ENCODE data around the gene NUDT19.
A peak's percentile ranks its signal among the peaks of the same experiment; 100 is the strongest.

The NUDT19 gene

DNA sequence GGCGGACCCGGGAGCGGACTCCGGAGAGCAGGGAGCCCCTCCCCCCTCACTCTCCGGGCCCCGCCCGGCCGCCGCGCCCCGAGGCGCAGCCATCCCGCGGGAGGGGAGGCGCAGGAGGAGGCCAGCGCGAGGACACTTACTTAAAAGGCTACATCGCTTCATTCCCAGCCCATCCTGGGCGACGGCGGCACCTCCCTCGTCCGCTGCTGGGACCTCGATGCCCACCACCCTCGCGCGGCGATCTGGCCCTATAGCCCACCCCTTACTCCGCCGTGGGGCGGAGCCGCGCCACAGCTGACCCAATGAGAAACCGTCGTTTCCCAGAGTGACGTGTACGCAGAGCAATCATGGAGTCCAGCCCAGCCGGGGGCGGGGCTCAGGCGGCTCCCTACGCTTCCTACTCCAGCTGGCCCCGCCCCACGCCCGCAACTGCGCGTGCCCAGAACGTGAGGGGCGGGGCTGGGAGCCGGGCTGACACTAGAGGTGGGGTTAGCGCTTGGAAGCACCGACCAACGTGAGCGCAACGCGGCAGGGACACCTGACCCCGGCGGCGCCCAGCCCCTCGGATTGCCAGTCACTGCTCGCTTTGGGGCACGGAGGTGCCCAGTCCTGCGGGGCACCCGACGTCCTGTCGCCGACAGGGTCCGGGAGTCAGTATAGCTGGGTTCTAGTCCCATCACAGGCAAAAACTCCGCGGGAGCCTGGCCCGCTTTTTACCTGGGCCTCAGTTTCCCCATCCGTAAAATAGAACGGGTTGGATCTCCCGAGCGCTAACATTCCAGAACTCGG lies 16.5 kb upstream of the NUDT19 start, which contains the start of gene ANKRD27:
Gene ANKRD27, minus strand, starts transcription at position 250 of the 789 bp plus-strand sequence. CDS start 16,165 bp downstream, outside the sequence.
- no peaks in the 10 kb centered on the region for H3K4me1 ChIP-seq (ENCODE audit: control insufficient read depth, insufficient read depth, low read length, unreplicated experiment)
- peaks cover 22% of the 10 kb centered on the region for H3K27me3 ChIP-seq (ENCODE audit: insufficient read depth, low read length)
- peak within 1 kb of the TSS; percentile 90 for H2AFZ ChIP-seq (ENCODE audit: low read length, unreplicated experiment)
- H3K27ac ChIP-seq (ENCODE audit: low read depth, low read length): no peak within 1 kb of the TSS
- no peaks in the 10 kb centered on the region for H3K36me3 ChIP-seq (ENCODE audit: insufficient read depth, low read length)
- H3K4me3 ChIP-seq (ENCODE audit: low read depth, low read length): peak within 1 kb of the TSS; percentile 87
- peaks cover 20% of the 10 kb centered on the region for H3K79me2 ChIP-seq (ENCODE audit: control insufficient read depth, insufficient read depth, low read length, unreplicated experiment)

DNA sequence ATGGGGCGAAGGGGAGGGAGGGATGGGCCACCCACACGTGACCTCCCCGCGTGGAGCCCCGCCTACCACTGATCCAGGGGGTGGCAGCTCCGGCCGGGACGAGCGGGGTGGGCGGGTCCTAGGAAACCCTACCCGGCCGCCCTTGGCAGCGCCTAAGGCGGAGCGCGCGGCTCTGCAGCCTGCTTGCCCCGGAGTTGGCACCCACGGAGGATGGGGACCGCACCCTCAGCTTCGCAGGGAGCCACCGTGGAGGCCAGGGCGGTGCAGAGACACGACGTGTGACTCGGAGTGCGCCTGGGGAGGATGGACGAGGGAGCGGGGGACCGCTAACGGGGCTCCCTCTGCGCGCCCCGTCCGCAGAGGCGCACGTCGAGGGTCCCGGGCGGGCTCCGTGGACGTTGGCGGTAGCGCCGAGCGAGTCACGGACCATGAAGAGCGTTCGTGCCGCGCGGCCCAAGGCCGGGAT lies 15.9 kb upstream of the NUDT19 start, which contains the start of gene RGS9BP:
Gene RGS9BP, plus strand, starts transcription at position 129 of the 466 bp plus-strand sequence. CDS start 416 bp downstream, outside the sequence.
- peaks cover 20% of the 10 kb centered on the region for H3K79me2 ChIP-seq (ENCODE audit: control insufficient read depth, insufficient read depth, low read length, unreplicated experiment)
- H3K4me1 ChIP-seq (ENCODE audit: control insufficient read depth, insufficient read depth, low read length, unreplicated experiment): no peaks in the 10 kb centered on the region
- H3K36me3 ChIP-seq (ENCODE audit: insufficient read depth, low read length): no peaks in the 10 kb centered on the region
- peak within 1 kb of the TSS; percentile 87 for H3K4me3 ChIP-seq (ENCODE audit: low read depth, low read length)
- H3K27ac ChIP-seq (ENCODE audit: low read depth, low read length): no peak within 1 kb of the TSS
- peaks cover 22% of the 10 kb centered on the region for H3K27me3 ChIP-seq (ENCODE audit: insufficient read depth, low read length)
- H2AFZ ChIP-seq (ENCODE audit: low read length, unreplicated experiment): peak within 1 kb of the TSS; percentile 90

DNA sequence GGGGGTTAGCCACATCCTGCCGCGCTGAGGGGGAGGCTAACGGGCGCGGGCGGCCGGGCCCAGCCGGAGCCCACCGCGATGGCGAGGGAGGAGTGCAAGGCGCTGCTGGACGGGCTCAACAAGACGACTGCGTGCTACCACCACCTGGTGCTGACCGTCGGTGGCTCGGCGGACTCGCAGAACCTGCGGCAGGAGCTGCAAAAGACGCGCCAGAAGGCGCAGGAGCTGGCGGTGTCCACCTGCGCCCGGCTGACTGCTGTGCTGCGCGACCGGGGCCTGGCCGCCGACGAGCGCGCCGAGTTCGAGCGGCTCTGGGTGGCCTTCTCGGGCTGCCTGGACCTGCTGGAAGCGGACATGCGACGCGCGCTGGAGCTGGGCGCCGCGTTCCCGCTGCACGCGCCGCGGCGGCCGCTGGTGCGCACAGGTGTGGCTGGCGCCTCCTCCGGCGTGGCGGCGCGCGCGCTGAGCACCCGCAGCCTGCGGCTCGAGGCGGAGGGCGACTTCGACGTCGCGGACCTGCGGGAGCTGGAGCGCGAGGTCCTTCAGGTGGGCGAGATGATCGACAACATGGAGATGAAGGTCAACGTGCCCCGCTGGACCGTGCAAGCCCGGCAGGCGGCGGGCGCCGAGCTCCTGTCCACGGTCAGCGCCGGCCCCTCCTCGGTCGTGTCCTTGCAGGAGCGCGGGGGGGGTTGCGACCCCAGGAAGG lies 15.3 kb upstream of the NUDT19 start:
- Histone ChIP-seq H3K4me3 (ENCODE audit: low read depth, low read length) (peak overlapping the region; percentile 87; the same call in 1 of the 2 replicates), H3K79me2 (ENCODE audit: control insufficient read depth, insufficient read depth, low read length, unreplicated experiment) (peaks cover 20% of the 10 kb centered on the region), H3K4me1 (ENCODE audit: control insufficient read depth, insufficient read depth, low read length, unreplicated experiment) (no peaks in the 10 kb centered on the region), H3K27ac (ENCODE audit: low read depth, low read length) (no peak overlapping the region), H2AFZ (ENCODE audit: low read length, unreplicated experiment) (no peak overlapping the region), H3K36me3 (ENCODE audit: insufficient read depth, low read length) (no peaks in the 10 kb centered on the region), H3K27me3 (ENCODE audit: insufficient read depth, low read length) (peaks cover 22% of the 10 kb centered on the region)

GRCh38 chr19:32676895-32677359 lies 14.7 kb upstream of the NUDT19 start:
- Histone ChIP-seq H3K4me3 (ENCODE audit: low read depth, low read length) (no peak overlapping the region), H3K27ac (ENCODE audit: low read depth, low read length) (no peak overlapping the region), H3K27me3 (ENCODE audit: insufficient read depth, low read length) (peaks cover 22% of the 10 kb centered on the region), H3K36me3 (ENCODE audit: insufficient read depth, low read length) (no peaks in the 10 kb centered on the region), H3K4me1 (ENCODE audit: control insufficient read depth, insufficient read depth, low read length, unreplicated experiment) (no peaks in the 10 kb centered on the region), H2AFZ (ENCODE audit: low read length, unreplicated experiment) (no peak overlapping the region), H3K79me2 (ENCODE audit: control insufficient read depth, insufficient read depth, low read length, unreplicated experiment) (peaks cover 20% of the 10 kb centered on the region)

GRCh38 chr19:32677657-32678056 lies 14.0 kb upstream of the NUDT19 start:
- H3K4me1 ChIP-seq (ENCODE audit: control insufficient read depth, insufficient read depth, low read length, unreplicated experiment): no peaks in the 10 kb centered on the region
- no peak overlapping the region for H2AFZ ChIP-seq (ENCODE audit: low read length, unreplicated experiment)
- no peaks in the 10 kb centered on the region for H3K36me3 ChIP-seq (ENCODE audit: insufficient read depth, low read length)
- peaks cover 20% of the 10 kb centered on the region for H3K79me2 ChIP-seq (ENCODE audit: control insufficient read depth, insufficient read depth, low read length, unreplicated experiment)
- H3K4me3 ChIP-seq (ENCODE audit: low read depth, low read length): no peak overlapping the region
- peaks cover 22% of the 10 kb centered on the region for H3K27me3 ChIP-seq (ENCODE audit: insufficient read depth, low read length)
- H3K27ac ChIP-seq (ENCODE audit: low read depth, low read length): no peak overlapping the region

DNA sequence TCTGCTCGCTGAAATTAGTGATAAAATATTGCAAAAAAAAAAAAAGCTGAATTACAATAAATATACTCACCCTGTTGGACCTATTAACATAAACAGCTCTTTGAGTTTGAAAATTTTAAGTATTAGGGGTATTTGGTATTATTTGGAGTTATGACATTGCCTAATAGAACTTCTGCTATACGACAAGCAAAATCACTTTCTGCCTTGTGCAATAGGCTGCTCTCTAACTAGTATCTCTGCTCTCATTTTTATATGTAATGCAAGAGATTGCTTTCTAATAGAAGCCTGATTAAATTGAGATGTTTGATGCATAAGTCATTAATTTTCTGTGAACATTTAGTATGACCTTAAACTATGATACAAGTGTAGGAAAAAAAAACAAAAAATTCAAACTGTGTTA lies 10.6 kb upstream of the NUDT19 start:
- Histone ChIP-seq H3K27ac (ENCODE audit: low read depth, low read length) (no peak overlapping the region), H3K36me3 (ENCODE audit: insufficient read depth, low read length) (no peaks in the 10 kb centered on the region)

DNA sequence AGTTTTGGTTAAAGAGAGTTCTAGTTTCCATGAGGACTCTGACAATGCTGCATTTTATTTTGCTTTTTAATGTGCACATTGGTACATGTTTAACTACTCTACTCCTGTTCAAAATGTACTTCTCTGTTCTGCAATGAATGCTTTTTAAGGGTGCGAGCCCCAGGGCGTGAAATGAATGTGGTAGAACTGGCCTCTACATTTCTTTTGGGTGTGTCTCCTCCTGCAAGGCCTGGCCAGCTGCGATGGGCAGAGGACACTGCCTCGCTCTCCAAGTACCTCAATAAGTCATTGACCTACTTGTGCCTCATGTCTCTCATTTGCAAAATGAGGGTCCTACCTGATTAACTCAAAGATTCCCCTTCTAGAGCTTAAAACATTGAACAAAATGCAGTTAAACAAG lies 9.3 kb upstream of the NUDT19 start:
- Histone ChIP-seq H3K27ac (ENCODE audit: low read depth, low read length) (no peak overlapping the region), H3K36me3 (ENCODE audit: insufficient read depth, low read length) (no peaks in the 10 kb centered on the region), H3K79me2 (ENCODE audit: control insufficient read depth, insufficient read depth, low read length, unreplicated experiment) (no peaks in the 10 kb centered on the region), H3K4me3 (ENCODE audit: low read depth, low read length) (no peak overlapping the region), H3K27me3 (ENCODE audit: insufficient read depth, low read length) (peaks cover 6% of the 10 kb centered on the region), H2AFZ (ENCODE audit: low read length, unreplicated experiment) (no peak overlapping the region), H3K4me1 (ENCODE audit: control insufficient read depth, insufficient read depth, low read length, unreplicated experiment) (no peaks in the 10 kb centered on the region)

More for the DNA sequence above, 10.6 kb upstream of the NUDT19 start:
- Histone ChIP-seq H3K4me1 (ENCODE audit: control insufficient read depth, insufficient read depth, low read length, unreplicated experiment) (no peaks in the 10 kb centered on the region), H3K79me2 (ENCODE audit: control insufficient read depth, insufficient read depth, low read length, unreplicated experiment) (no peaks in the 10 kb centered on the region), H3K27me3 (ENCODE audit: insufficient read depth, low read length) (peaks cover 19% of the 10 kb centered on the region), H3K4me3 (ENCODE audit: low read depth, low read length) (no peak overlapping the region), H2AFZ (ENCODE audit: low read length, unreplicated experiment) (no peak overlapping the region)

GRCh38 chr19:32686847-32687475 lies 4.7 kb upstream of the NUDT19 start:
- peaks cover 8% of the 10 kb centered on the region for H3K4me1 ChIP-seq (ENCODE audit: control insufficient read depth, insufficient read depth, low read length, unreplicated experiment)
- H2AFZ ChIP-seq (ENCODE audit: low read length, unreplicated experiment): no peak overlapping the region
- no peak overlapping the region for H3K27ac ChIP-seq (ENCODE audit: low read depth, low read length)
- H3K27me3 ChIP-seq (ENCODE audit: insufficient read depth, low read length): no peaks in the 10 kb centered on the region
- H3K4me3 ChIP-seq (ENCODE audit: low read depth, low read length): no peak overlapping the region
- peaks cover under 1% of the 10 kb centered on the region for H3K79me2 ChIP-seq (ENCODE audit: control insufficient read depth, insufficient read depth, low read length, unreplicated experiment)
- no peaks in the 10 kb centered on the region for H3K36me3 ChIP-seq (ENCODE audit: insufficient read depth, low read length)

GRCh38 chr19:32687681-32688080 lies 3.9 kb upstream of the NUDT19 start:
- H3K36me3 ChIP-seq (ENCODE audit: insufficient read depth, low read length): no peaks in the 10 kb centered on the region

GRCh38 chr19:32688311-32688710 lies 3.3 kb upstream of the NUDT19 start:
- peaks cover 9% of the 10 kb centered on the region for H3K4me1 ChIP-seq (ENCODE audit: control insufficient read depth, insufficient read depth, low read length, unreplicated experiment)
- H3K27me3 ChIP-seq (ENCODE audit: insufficient read depth, low read length): no peaks in the 10 kb centered on the region
- H3K4me3 ChIP-seq (ENCODE audit: low read depth, low read length): no peak overlapping the region
- peaks cover 14% of the 10 kb centered on the region for H3K79me2 ChIP-seq (ENCODE audit: control insufficient read depth, insufficient read depth, low read length, unreplicated experiment)
- no peak overlapping the region for H3K27ac ChIP-seq (ENCODE audit: low read depth, low read length)
- no peak overlapping the region for H2AFZ ChIP-seq (ENCODE audit: low read length, unreplicated experiment)
- no peaks in the 10 kb centered on the region for H3K36me3 ChIP-seq (ENCODE audit: insufficient read depth, low read length)

More at GRCh38 chr19:32687681-32688080, 3.9 kb upstream of the NUDT19 start:
- H2AFZ ChIP-seq (ENCODE audit: low read length, unreplicated experiment): no peak overlapping the region
- H3K27ac ChIP-seq (ENCODE audit: low read depth, low read length): no peak overlapping the region
- peaks cover 8% of the 10 kb centered on the region for H3K4me1 ChIP-seq (ENCODE audit: control insufficient read depth, insufficient read depth, low read length, unreplicated experiment)
- H3K79me2 ChIP-seq (ENCODE audit: control insufficient read depth, insufficient read depth, low read length, unreplicated experiment): peaks cover 8% of the 10 kb centered on the region
- no peaks in the 10 kb centered on the region for H3K27me3 ChIP-seq (ENCODE audit: insufficient read depth, low read length)
- no peak overlapping the region for H3K4me3 ChIP-seq (ENCODE audit: low read depth, low read length)
